Astrocyte (in vitro differentiated cells and primary cell): ENCODE results near the gene HSPA12B. TPM values are rescaled to one million over a fixed set of nuclear protein-coding genes. Genes with fewer than 3 reads are reported as not detected.

Source experiments
- DNase-seq: peaks from one replicate; pipeline ENCODE4 v3.0.0-alpha.2; 2010; ENCODE audit warnings: low read depth
- FAIRE-seq: peaks from 2 replicates; lab custom pipeline; 2011; peaks lifted over from hg19 to GRCh38; lab: Jason Lieb, UNC
- H2AFZ ChIP-seq: 2 replicates; pipeline ENCODE4 v1.6.0; 2012; ENCODE audit warnings: low read depth, low read length, inconsistent platforms
- H3K27ac ChIP-seq: 2 replicates; pipeline ENCODE4 v1.5.1; 2011; ENCODE audit warnings: low read depth, low read length, inconsistent platforms
- H3K27me3 ChIP-seq: 2 replicates; pipeline ENCODE4 v1.6.0; 2011; ENCODE audit warnings: low read length, inconsistent platforms; ENCODE audit not compliant: insufficient read depth
- H3K36me3 ChIP-seq: 2 replicates; pipeline ENCODE4 v1.5.1; 2011; ENCODE audit warnings: low read length, inconsistent platforms; ENCODE audit not compliant: insufficient read depth
- H3K4me1 ChIP-seq: 2 replicates; pipeline ENCODE4 v1.5.1; 2011; ENCODE audit warnings: low read length, inconsistent platforms; ENCODE audit not compliant: insufficient read depth
- H3K4me2 ChIP-seq: 2 replicates; pipeline ENCODE4 v1.6.0; 2012; ENCODE audit warnings: low read length, inconsistent platforms
- H3K4me3 ChIP-seq: 2 replicates; pipeline ENCODE4 v1.5.1; 2011; ENCODE audit warnings: low read depth, mild to moderate bottlenecking, low read length, inconsistent platforms; ENCODE audit not compliant: insufficient read depth
- H3K79me2 ChIP-seq: 2 replicates; pipeline ENCODE4 v1.6.0; 2012; ENCODE audit warnings: mild to moderate bottlenecking, low read length, inconsistent platforms; ENCODE audit not compliant: insufficient read depth
- H3K9ac ChIP-seq: 2 replicates; pipeline ENCODE4 v1.6.0; 2012; ENCODE audit warnings: mild to moderate bottlenecking, low read length, inconsistent platforms
- H3K9me3 ChIP-seq: 2 replicates; pipeline ENCODE4 v1.5.1; 2012; ENCODE audit warnings: low read depth, mild to moderate bottlenecking, low read length, inconsistent platforms; ENCODE audit not compliant: insufficient read depth
- H4K20me1 ChIP-seq: 2 replicates; pipeline ENCODE4 v1.6.0; 2012; ENCODE audit warnings: low read length, inconsistent platforms; ENCODE audit not compliant: insufficient read depth
- H3K27ac Mint-ChIP-seq: one replicate; pipeline ENCODE4 v1.8.0; 2021; ENCODE audit warnings: mild to moderate bottlenecking, mixed read lengths; ENCODE audit not compliant: unreplicated experiment
- H3K27me3 Mint-ChIP-seq: one replicate; pipeline ENCODE4 v1.8.0; 2021; ENCODE audit warnings: low read depth, mixed read lengths; ENCODE audit not compliant: unreplicated experiment
- H3K36me3 Mint-ChIP-seq: one replicate; pipeline ENCODE4 v1.8.0; 2021; ENCODE audit warnings: low read depth, mixed read lengths; ENCODE audit not compliant: unreplicated experiment
- H3K4me1 Mint-ChIP-seq: one replicate; pipeline ENCODE4 v1.8.0; 2021; ENCODE audit warnings: low read depth, mixed read lengths; ENCODE audit not compliant: unreplicated experiment
- H3K4me3 Mint-ChIP-seq: one replicate; pipeline ENCODE4 v1.8.0; 2021; ENCODE audit warnings: mild to moderate bottlenecking, moderate library complexity, mixed read lengths; ENCODE audit not compliant: unreplicated experiment
- H3K9me3 Mint-ChIP-seq: one replicate; pipeline ENCODE4 v1.8.0; 2021; ENCODE audit warnings: mild to moderate bottlenecking, mixed read lengths; ENCODE audit not compliant: unreplicated experiment
- CTCF ChIP-seq: IDR thresholded peaks from 2 replicates; pipeline ENCODE4 v1.5.1; 2011; ENCODE audit warnings: low read depth, mild to moderate bottlenecking, inconsistent platforms, low read length, moderate library complexity; ENCODE audit not compliant: insufficient read depth
- EZH2 ChIP-seq: IDR thresholded peaks from 2 replicates; pipeline ENCODE4 v1.6.1; 2012; ENCODE audit warnings: mild to moderate bottlenecking, low read length, inconsistent platforms; ENCODE audit not compliant: insufficient read depth
- total RNA-seq: library from RNA; stranded (reverse); gene quantifications from 2 replicates; pipeline ENCODE4 v1.2.1, GENCODE V29; 2021

HSPA12B gene
- total RNA-seq, 1 donor from 2014 or later, result not detected

DNA sequence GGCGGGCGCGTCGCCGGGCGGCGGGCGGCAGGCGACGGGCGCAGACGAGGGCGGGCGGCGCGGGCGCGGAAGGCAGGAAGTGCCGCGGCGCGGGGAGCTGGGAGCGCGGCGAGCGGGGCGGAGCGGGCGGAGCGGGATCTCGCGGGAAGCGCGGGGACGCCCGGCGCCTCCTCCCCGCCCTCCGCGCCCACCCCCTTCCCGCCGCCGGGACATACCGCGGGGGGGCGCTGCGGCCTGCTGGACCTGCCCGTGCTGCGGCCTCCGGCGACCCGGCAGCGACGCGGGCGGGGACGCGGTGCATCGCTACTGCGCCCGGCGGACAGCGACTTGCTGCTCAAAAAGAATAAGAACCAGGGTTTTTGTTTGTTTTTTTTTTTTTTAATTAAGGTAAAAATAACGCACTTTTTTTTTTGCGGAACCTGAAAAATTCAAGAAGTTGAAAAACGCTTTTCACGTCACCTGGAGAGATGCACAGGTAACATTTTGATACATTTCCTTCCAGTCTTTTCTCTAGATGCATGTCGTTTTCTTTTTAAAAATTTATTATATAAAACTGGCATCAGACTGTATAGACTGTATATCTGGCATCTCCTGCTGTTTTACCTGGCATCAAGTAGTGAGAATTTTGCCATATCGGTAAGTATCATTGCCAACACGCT lies 54.3 kb downstream of the HSPA12B start, which contains the start of gene CENPB:
CENPB (minus strand) TSS at position 76 of the 659 bp plus-strand sequence. CDS start 257 bp downstream, outside the sequence.
- peaks cover 35% of the 10 kb centered on the region for H3K79me2 ChIP-seq
- H3K27ac ChIP-seq, result peak within 1 kb of the TSS; percentile 64
- peaks cover 43% of the 10 kb centered on the region for H4K20me1 ChIP-seq
- no peaks in the 10 kb centered on the region for H3K36me3 ChIP-seq
- peak within 1 kb of the TSS; percentile 70 for H3K4me3 ChIP-seq
- no peak for TF ChIP-seq EZH2
- peak; percentile 43 for TF ChIP-seq CTCF
- H2AFZ ChIP-seq, result peak within 1 kb of the TSS; percentile 63
- H3K27me3 ChIP-seq, result no peaks in the 10 kb centered on the region
- no peak for FAIRE-seq
- peaks cover 18% of the 10 kb centered on the region for H3K4me1 ChIP-seq
- H3K9me3 ChIP-seq, result no peaks in the 10 kb centered on the region
- DNase-seq, result peak; percentile 52
- Mint-ChIP-seq H3K27ac (no peak within 1 kb of the TSS), H3K27me3 (peaks cover 13% of the 10 kb centered on the region), H3K9me3 (peaks cover 2% of the 10 kb centered on the region), H3K36me3 (peaks cover 2% of the 10 kb centered on the region), H3K4me1 (no peaks in the 10 kb centered on the region), H3K4me3 (peak within 1 kb of the TSS; percentile 85)
- peak within 1 kb of the TSS; percentile 97 for H3K4me2 ChIP-seq
- peak within 1 kb of the TSS; percentile 85 for H3K9ac ChIP-seq

DNA sequence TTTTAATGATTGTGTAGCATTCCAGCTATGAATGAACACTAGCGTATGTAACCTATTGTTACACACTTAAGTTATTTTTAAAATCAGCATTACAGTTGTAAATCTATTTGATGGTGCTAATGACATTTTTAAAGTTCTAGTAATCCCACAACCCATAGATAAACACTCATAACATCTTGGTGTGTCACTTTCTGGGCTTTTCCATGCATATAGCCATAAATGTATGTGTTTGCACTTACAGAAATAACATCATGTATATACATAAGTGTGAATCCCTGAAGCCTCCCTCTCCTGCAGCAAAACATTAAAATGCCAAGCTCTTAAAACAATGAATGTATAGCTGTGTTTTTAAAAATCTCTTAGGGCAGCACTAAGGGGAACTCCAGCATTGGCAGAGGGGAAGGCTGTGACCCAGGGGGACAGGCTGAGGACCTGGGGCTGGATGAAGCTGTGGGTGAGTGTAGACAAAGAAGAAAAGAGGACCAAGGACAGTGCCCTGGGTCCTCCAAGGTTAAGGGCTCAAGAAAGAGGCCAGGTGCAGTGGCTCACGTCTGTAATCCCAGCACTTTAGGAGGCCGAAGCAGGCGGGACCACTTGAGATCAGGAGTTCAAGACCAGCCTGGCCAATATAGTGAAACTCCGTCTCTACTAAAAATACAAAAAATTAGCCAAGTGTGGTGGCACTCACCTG lies 55.0 kb downstream of the HSPA12B start:
- no peaks in the 10 kb centered on the region for H3K36me3 ChIP-seq
- peak overlapping the region; percentile 74 for H3K4me2 ChIP-seq
- H3K27ac ChIP-seq, result no peak overlapping the region
- Mint-ChIP-seq H3K27me3 (peaks cover 13% of the 10 kb centered on the region), H3K4me3 (peak overlapping the region; percentile 45), H3K9me3 (peaks cover 2% of the 10 kb centered on the region), H3K27ac (no peak overlapping the region), H3K4me1 (no peaks in the 10 kb centered on the region), H3K36me3 (peaks cover 2% of the 10 kb centered on the region)
- no peaks in the 10 kb centered on the region for H3K27me3 ChIP-seq
- no peak overlapping the region for H2AFZ ChIP-seq
- no peaks in the 10 kb centered on the region for H3K9me3 ChIP-seq
- FAIRE-seq (no peak), DNase-seq (no peak)
- peaks cover 37% of the 10 kb centered on the region for H4K20me1 ChIP-seq
- peaks cover 18% of the 10 kb centered on the region for H3K4me1 ChIP-seq
- TF ChIP-seq EZH2 (no peak), CTCF (no peak)
- peak overlapping the region; percentile 1 for H3K9ac ChIP-seq
- H3K79me2 ChIP-seq, result peaks cover 35% of the 10 kb centered on the region
- H3K4me3 ChIP-seq, result peak overlapping the region; percentile 46
